Measurements from ENCODE around the gene SND1. TPM values are rescaled to one million over a fixed set of nuclear protein-coding genes. Genes with fewer than 3 reads are reported as not detected.
A peak's percentile ranks its signal among the peaks of the same experiment; 100 is the strongest.

Gene SND1
- total RNA-seq (2014; rRNA removed; shearing (Covaris generic); ENCODE audit: low replicate concordance) = 70.6 and 106 TPM in 2 replicates

- in situ Hi-C loops (cut with HindIII; ENCODE audit: low pct_unique_long_range_greater_than_20kb, low sequenced_read_pairs) = no loop called here
Observed at GRCh38 chr7:127651556-127652332, at the start of gene SND1. TSS of gene SND1 (plus strand) at chr7:127652194. CDS start at chr7:127652374, 180 bp downstream.

GRCh38 chr7:127608446-127608845, 43.5 kb upstream of the SND1 start:
- in situ Hi-C loops (cut with HindIII; ENCODE audit: low pct_unique_long_range_greater_than_20kb, low sequenced_read_pairs) = no loop called here
- DNase-seq (ENCODE audit: low read depth) = no peak

More at GRCh38 chr7:127651556-127652332, at the start of gene SND1:
- peak; percentile 99 for DNase-seq (ENCODE audit: low read depth)

- in situ Hi-C loops (cut with HindIII; ENCODE audit: low pct_unique_long_range_greater_than_20kb, low sequenced_read_pairs) = no loop called here
- DNase-seq (ENCODE audit: low read depth) = no peak
Observed at GRCh38 chr7:127609297-127609696, 42.7 kb upstream of the SND1 start.

- DNase-seq (ENCODE audit: low read depth) = no peak
- in situ Hi-C loops (cut with HindIII; ENCODE audit: low pct_unique_long_range_greater_than_20kb, low sequenced_read_pairs) = no loop called here
Observed at GRCh38 chr7:127612263-127612662, 39.7 kb upstream of the SND1 start.

DNA sequence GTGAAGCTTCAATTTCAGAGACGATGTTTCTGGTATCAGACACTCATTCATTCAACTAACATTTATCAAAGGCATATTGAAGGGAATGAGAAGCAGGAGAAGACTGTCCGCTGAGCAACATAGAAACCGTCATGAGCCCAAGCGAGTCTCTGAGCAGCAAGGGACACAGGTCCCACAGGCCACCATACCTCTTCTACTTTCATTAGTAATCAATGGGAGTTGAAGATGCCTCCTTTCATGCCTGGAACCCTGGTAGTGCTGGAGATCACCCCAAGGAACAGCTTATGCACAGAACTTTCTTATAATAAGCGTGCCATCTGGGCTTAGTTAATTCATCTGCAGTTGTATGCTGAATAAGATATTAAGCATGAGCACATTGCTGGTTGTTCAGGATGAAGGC, 35.3 kb upstream of the SND1 start:
- no peak for DNase-seq (ENCODE audit: low read depth)
- in situ Hi-C loops (cut with HindIII; ENCODE audit: low pct_unique_long_range_greater_than_20kb, low sequenced_read_pairs) = no loop called here

- in situ Hi-C loops (cut with HindIII; ENCODE audit: low pct_unique_long_range_greater_than_20kb, low sequenced_read_pairs) = no loop called here
- DNase-seq (ENCODE audit: low read depth) = no peak
Observed at GRCh38 chr7:127618042-127618441, 34.0 kb upstream of the SND1 start, which contains the start of gene PAX4. TSS of gene PAX4 (minus strand) at chr7:127618142. CDS start at chr7:127615928, 2,214 bp downstream.

GRCh38 chr7:127618775-127619174, 33.2 kb upstream of the SND1 start:
- in situ Hi-C loops (cut with HindIII; ENCODE audit: low pct_unique_long_range_greater_than_20kb, low sequenced_read_pairs) = no loop called here
- no peak for DNase-seq (ENCODE audit: low read depth)

DNA sequence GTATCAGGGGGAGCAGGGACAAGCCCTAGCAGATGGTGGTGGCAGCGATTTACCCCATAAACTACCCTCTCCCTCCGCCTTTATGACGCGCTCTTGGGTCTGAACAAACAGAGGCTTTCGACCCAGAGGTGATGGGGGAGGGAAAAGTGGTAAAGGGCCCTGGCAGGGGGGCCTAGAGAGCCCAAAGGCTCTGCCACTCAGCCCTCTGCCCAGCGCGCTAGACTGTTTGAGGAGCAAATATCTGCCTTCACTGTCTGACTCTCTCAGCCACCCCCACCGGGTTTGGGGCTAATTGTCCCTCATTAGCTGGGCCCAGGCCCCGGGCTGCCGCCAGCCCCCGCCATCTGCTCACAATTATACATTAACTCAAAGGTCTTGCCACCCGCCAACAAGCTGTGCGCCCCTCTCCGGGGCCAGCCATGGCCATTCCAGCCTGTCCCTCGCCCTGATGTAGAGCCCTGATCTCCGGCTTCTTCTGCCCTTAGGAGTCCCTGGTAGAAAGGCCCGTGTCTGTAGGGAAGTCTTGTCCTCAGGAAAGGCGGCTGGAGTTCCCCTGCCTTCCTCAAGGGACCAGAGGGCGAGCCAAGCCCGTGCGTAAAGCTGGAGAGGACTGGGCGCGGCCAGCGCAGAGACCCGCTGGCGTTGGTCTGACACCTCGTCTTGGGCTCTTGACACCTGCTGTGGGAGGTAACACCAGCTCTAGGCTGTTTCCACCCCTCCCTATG, 32.2 kb upstream of the SND1 start:
- in situ Hi-C loops (cut with HindIII; ENCODE audit: low pct_unique_long_range_greater_than_20kb, low sequenced_read_pairs) = no loop called here
- DNase-seq (ENCODE audit: low read depth) = no peak

DNA sequence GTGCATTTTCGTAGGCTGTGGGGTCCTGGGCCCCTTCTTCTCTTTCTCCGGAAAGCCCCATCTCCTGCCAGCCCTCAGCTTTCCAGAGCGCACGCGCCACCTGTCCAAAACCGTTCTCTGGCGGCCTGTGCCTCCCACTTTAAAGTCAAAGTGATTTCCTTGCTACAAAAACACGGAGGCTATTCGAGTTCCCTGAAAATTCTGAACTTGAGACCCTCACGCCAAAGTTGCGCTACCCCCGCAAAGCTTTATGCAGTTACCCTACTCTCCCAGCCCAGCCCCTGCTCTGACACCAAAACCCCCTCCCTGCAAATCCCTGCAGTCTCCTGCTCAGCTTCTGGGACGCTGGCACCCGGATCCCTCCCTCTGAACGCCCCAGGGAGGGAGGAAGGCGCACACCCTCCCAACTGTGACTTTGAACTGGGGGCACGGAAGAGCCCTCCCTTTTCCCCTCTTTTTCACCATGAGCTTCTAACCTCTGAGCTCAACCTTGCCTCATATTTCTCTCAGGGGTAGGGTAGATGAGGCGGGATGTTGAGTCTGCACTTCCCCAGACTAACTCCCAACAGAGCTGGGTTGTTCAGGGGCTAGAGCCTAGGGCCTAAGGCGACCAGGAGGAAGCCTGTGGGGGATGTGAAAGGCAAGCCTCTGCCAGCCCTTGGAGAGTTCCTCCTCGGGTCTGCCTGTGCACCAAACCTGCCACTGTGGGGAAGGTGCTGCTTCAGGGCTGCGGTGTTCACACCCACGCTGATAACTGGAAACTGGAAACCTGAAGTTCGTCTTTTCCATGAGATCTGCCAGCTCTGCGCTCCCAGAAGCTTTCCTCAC, 31.4 kb upstream of the SND1 start:
- in situ Hi-C loops (cut with HindIII; ENCODE audit: low pct_unique_long_range_greater_than_20kb, low sequenced_read_pairs) = no loop called here
- no peak for DNase-seq (ENCODE audit: low read depth)

DNA sequence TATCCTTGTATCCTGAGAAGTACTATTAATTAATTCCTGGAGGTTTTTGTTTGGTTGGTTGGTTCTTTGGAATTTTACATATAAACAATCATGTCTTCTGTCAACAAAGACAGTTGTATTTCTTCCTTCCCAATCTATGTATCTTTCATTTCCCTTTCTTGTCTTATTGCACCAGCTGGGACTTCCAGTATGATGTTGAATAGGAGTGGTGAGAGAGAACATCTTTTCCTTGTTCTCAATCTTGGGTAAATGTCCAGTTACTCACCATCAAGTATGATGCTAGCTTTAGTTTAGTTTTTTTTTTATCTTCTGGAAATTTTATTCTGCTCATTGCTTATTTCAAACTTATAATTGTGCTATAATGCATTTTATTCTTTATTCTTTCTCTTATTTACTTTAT, 26.7 kb upstream of the SND1 start:
- DNase-seq (ENCODE audit: low read depth) = no peak
- in situ Hi-C loops (cut with HindIII; ENCODE audit: low pct_unique_long_range_greater_than_20kb, low sequenced_read_pairs) = no loop called here

DNA sequence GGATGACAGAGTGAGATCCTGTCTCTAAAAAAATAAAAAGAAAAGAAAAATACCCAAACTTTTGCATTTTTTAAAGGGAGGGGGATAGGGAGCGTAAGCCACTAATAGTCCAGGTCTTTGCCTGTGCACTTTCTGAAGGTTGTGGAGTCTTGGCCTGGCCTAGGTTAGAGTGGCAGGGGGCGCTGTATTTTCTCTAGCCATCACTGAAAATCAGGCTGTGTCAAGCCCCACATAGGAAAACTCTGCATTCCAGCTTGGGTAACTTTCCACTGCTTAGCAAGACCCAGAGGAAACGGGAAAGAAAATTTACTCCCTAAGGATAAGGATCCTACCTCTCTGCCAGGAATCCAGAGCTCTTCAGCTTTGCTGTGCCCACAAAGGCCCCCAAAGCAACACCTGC, 23.5 kb upstream of the SND1 start:
- in situ Hi-C loops (cut with HindIII; ENCODE audit: low pct_unique_long_range_greater_than_20kb, low sequenced_read_pairs) = no loop called here
- DNase-seq (ENCODE audit: low read depth) = no peak

GRCh38 chr7:127629268-127629854, 22.6 kb upstream of the SND1 start:
- no peak for DNase-seq (ENCODE audit: low read depth)
- in situ Hi-C loops (cut with HindIII; ENCODE audit: low pct_unique_long_range_greater_than_20kb, low sequenced_read_pairs) = no loop called here

- in situ Hi-C loops (cut with HindIII; ENCODE audit: low pct_unique_long_range_greater_than_20kb, low sequenced_read_pairs) = no loop called here
- no peak for DNase-seq (ENCODE audit: low read depth)
Observed at GRCh38 chr7:127632276-127632910, 19.6 kb upstream of the SND1 start.

- no peak for DNase-seq (ENCODE audit: low read depth)
- in situ Hi-C loops (cut with HindIII; ENCODE audit: low pct_unique_long_range_greater_than_20kb, low sequenced_read_pairs) = no loop called here
Observed at GRCh38 chr7:127635659-127636285, 16.2 kb upstream of the SND1 start.

DNA sequence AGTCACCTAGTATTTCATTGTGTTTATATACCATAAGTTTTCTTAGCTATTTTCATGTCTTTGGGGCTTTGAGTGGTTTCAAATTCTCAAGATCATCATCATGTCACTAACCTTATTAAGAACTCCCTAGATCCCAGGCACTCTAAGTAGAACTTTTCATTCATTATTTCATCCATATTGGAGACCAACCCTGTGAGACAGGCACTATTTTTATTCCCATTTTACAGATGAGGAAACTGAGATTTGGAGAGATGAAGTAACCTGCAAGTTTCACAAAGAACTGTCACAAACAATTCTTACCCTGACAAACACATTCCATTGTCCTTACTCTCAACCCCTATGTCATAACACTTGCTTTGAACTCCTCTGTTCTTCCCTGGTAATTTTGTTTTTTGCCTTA, 13.8 kb upstream of the SND1 start:
- no peak for DNase-seq (ENCODE audit: low read depth)
- in situ Hi-C loops (cut with HindIII; ENCODE audit: low pct_unique_long_range_greater_than_20kb, low sequenced_read_pairs) = no loop called here

DNA sequence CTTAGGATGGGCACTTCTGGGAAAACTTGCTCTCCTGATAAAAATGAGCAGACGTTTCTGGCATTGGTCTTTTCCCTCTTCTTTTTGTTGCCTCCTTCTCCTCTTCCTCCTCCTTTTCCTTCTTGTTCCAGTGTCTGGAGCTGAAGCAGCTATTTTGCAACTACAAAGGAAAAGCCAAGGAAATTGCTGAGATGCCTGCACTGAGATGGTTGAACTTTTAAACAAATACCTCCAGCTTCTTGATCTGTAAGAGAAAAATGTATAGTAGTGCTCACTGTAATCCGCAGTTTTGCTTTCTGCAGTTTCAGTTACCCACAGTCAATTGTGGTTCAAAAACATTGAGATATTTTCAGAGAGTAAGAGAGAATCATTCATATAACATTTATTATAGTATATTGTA, 7.5 kb upstream of the SND1 start:
- no peak for DNase-seq (ENCODE audit: low read depth)
- in situ Hi-C loops (cut with HindIII; ENCODE audit: low pct_unique_long_range_greater_than_20kb, low sequenced_read_pairs) = no loop called here

- no peak for DNase-seq (ENCODE audit: low read depth)
Observed at GRCh38 chr7:127647636-127648035, 4.4 kb upstream of the SND1 start.

DNA sequence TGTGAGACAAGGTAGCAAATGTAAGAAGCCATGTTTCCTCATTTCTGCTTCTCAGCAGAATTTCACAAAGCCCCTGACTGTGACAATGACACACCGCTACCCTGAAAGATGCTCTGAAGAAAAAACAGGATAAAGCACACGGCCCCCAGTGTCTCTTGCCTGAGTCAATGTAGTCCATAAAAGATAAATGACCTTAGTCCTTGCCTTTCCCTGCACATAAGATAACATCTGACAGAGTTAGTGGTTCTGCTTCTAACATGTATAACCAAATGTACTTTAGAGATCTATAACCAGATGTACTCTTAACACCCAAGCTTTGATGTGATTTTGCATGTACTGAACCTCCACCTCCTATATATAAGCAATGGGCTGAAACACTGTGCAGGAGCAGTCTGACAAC, 3.0 kb upstream of the SND1 start:
- no peak for DNase-seq (ENCODE audit: low read depth)
- in situ Hi-C loops (cut with HindIII; ENCODE audit: low pct_unique_long_range_greater_than_20kb, low sequenced_read_pairs) = no loop called here

More at GRCh38 chr7:127647636-127648035, 4.4 kb upstream of the SND1 start:
- in situ Hi-C loops (cut with HindIII; ENCODE audit: low pct_unique_long_range_greater_than_20kb, low sequenced_read_pairs) = no loop called here

Data from Caki2 (cell line).